WI38 (cell line): ENCODE data around the gene KHK.

ENCODE experiments used
- H3K4me3 ChIP-seq: 2 replicates; pipeline ENCODE4 v1.5.1; 2011; ENCODE audit warnings: low read depth, mild to moderate bottlenecking, control low read depth, low read length
- CTCF ChIP-seq: IDR thresholded peaks from 2 replicates; pipeline ENCODE4 v1.5.1; 2012; ENCODE audit warnings: low read depth, mild to moderate bottlenecking, control low read depth, low read length

KHK gene

DNA sequence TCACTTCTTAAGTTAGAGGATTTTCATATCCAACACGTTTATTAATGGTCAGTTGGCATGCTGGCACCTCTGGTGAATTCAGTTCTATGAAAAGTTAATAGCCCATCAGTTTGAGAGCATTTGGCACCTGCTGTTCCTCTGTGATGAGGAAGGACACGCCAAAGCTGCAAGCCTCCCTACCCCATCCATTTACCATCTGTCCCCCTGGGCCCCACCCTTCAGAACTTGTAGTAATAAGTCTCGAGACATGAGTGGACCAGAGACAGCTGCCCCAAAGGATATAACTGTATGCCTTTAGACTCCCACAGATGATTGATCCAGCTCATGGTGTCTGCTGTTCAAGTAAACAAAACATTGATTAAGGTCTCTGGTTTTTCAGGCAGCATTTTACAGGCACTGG, 21.4 kb upstream of the KHK start:
- H3K4me3 ChIP-seq, result no peak overlapping the region
- TF ChIP-seq CTCF, result no peak

DNA sequence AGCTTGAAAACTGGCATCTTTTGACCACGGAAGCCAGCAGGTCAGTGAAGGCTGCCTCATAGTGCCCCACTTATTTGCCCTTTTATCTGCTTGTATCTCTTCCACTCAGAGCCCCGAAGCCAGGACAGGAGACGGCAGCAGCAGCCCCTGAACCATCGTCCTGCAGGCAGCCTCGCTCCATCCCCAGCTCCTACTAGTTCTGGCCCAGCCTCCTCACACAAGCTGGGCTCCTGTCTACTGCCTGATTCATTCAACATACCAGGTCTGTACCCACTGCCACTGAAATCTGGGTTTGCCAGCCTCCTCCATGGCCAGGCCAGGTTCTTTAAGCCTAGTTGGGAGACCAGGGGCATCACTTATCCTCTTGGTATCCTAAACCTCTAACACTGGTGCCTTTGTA, 19.2 kb upstream of the KHK start:
- no peak overlapping the region for H3K4me3 ChIP-seq
- no peak for TF ChIP-seq CTCF

GRCh38 chr2:27069436-27069835, 17.1 kb upstream of the KHK start:
- peak overlapping the region; percentile 100 for H3K4me3 ChIP-seq
- TF ChIP-seq CTCF, result no peak

DNA sequence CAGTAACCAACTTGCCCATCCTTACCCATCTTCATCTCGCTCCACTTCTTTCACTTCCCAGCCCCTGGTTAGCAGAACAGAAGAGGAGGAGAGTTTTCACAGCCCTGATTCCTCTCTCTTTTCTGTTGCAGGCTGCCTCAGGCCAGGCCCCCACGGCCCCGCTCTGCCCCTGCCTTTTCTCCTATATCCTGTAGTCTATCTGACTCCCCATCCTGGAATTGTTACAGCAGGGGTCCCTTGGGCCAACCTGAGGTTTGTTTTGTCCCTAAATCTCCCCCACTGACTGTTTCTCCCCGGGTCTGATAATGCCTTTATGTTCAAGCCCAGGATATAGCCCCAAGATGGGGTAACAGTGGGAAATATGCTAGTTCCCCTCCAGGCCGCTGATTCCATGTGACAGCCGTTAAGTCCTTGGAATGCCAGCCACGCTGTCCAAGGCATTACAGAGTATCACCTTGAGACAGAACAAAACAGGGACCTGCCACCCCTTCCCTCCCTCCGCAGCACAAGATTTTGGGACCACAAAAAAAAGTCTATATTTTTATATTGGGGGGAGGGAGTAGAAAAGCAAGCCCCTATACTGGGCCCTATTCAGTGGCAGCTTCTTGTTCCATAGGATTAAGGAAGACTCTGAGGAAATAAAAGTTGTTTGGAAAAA, 16.5 kb upstream of the KHK start:
- TF ChIP-seq CTCF, result no peak
- H3K4me3 ChIP-seq, result peak overlapping the region; percentile 100

DNA sequence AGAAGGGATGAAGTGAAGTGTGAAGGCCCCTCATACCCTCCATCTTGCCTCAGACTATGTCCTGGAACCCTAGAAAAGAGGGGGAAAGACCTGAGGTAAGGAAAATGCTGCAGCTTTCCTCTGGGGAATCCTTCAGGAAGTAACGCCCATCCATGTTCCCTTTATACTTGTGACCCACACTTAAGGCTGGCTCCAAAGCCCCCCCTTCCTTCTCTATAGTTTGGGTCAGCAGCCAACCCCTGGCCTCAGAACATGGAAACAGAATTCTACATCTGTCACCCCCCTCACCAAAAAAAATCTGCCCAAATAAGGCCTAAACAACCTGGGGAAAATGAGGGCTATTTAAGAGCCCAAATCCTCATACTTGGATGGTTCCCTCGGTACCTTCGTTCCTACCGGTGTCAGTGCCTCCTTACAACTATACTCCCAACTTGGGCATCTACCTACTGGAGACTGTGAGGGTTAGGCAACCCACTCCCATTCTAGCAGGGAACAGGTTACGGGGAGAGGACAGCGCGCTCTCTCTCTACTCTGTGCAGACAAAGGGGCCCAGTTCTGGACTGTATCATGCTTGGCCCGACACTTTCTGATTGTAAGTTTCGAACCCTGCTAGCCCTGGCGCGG, 15.8 kb upstream of the KHK start:
- peak overlapping the region; percentile 100 for H3K4me3 ChIP-seq
- no peak for TF ChIP-seq CTCF

- H3K4me3 ChIP-seq, result peak within 1 kb of the TSS; percentile 100
- TF ChIP-seq CTCF, result no peak
Observed at GRCh38 chr2:27071277-27071989, 15.1 kb upstream of the KHK start, which contains the start of gene OST4. TSS of gene OST4 (minus strand) at chr2:27071654.
